OCI-LY1 (cell line): ENCODE measurements around the gene DIPK1C.

Source experiments
- CTCF ChIP-seq: fragments of 200-600 bp; sonication (generic), shearing (Covaris generic); IDR thresholded peaks from 2 replicates; pipeline ENCODE4 v1.5.1; 2017; ENCODE audit warnings: mild to moderate bottlenecking, antibody characterized with exemption, low read length, moderate library complexity, mixed read lengths
- EZH2 ChIP-seq: fragments of 200-600 bp; sonication (generic), shearing (Covaris generic); IDR thresholded peaks from 2 replicates; pipeline ENCODE4 v1.8.0; 2017; ENCODE audit warnings: borderline replicate concordance, mixed run types, mild to moderate bottlenecking, antibody characterized with exemption, low read length, moderate library complexity, mixed read lengths

- no peak for TF ChIP-seq CTCF
- no peak for TF ChIP-seq EZH2
These were observed 10.9 kb downstream of the DIPK1C start for GRCh38 chr18:74446178-74446577.
